NCI-H187 (cell line): ENCODE measurements around the gene SLF2.
"Not testable (repeated sequence)": the region's sequence is repeated elsewhere in the genome, so short reads cannot be mapped to it uniquely, and the experiment has no call there.

Experiments
- DNase-seq, 2 experiments: peaks; one replicate each; lab custom pipeline; 2025; lab: John Stamatoyannopoulos, UW

SLF2 gene

GRCh38 chr10:100878291-100878910, 34.4 kb upstream of the SLF2 start:
- DNase-seq, result no peak

DNA sequence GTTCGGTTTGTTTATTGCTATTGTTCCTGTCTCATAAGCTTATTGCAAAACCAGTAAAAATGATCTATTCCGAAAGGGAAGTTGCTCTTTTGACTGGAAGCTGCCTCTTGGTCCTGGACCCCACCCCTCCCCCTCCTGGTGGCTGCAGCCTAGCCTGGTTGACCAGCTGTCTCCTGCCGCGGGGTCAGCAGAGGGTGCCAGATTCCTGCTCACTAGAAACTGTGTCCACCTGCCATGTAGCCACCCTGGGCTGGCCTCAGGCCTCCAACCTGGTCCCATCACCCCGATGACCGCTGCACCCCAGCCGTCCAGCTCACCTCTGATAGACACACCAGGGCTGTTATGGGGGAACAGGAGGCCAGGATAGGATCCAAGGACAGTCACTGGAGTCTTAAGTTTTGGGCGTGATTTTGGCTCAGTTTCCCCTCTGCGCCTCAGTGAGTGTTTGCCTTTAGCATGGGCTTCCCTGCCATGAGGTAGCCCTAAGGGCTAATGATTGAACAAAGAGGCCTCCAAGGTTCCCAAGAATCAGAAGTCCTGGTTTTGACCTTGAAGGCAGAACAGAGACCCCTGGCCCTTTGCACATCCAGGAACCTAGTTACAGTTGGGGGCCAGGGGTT, 32.9 kb upstream of the SLF2 start:
- no peak for DNase-seq

GRCh38 chr10:100881556-100882213, 31.1 kb upstream of the SLF2 start:
- no peak for DNase-seq

DNA sequence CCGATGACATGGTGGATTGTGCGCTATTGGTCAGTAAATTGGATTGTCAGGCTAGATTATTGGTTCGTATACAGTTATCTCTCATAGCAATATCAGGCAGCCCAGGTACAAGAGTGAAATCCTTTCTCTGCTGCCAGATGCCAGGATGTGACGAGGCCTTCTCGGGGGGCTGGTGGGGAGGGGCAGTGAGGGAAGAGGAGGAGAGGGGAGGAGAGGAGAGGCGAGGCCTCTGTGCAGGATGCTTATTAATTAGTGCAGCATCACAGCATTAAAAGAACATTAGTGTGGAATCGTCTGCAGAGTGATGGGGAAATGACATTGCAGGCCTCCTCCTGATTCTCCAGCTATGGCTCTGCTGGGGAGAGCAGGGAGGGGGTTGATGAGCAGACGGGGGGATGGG, 30.5 kb upstream of the SLF2 start:
- no peak for DNase-seq

DNA sequence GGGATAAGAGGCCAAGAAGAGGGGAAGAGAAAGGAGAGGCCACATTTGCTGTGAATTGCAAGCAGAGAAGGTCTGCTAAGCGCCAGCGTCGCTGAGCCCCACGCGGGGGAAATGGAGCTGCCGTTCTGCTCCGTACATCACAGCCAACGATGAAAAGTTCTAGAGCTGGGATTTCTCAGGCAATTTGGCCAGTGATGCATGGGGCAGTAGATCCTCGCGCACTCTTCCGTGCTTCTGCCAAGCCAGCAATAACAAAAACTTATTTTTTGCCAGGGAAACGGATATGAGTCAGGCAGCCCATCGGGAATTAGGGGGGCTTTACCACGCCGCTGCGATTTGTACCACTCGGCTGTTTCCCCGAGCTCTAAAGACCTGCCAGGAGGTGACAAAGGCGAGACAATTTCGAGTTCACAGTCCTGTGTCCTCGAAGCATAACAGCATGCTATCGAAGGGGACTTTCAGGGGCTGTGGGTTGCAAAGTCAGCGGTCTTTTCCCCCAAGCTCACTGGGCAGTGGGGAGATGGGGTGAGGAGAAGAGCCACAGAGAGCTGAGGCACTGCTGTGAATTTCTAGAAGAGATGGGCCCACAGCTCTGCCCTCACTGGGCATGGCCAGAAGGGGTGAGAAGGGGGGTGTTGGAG, 30.0 kb upstream of the SLF2 start:
- DNase-seq, result no peak

DNA sequence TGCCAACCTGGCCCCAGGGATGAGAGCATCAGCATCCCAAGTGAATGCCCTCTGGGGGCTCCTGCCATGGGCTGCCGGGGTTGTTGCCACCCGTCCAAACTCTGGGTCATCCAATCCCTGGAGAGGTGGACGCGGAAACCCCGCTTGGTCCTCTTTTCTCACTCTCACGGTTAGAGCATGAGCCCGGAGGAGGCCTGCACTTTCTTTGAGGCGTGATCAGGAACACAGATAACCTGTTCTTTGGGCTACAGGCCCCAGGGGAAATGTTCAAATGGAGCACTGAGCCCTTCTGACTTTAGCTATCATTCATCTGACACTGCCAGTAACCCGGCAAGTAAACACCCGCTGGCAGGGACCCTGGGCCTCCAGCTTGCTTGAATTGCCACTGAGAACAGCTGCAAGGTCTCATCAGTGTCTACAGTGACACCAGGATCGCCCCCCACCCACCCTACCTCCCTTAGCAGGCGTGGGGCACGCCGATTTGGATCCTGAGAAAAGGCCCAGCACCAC, 29.4 kb upstream of the SLF2 start:
- DNase-seq, result no peak

GRCh38 chr10:100885611-100886010, 27.2 kb upstream of the SLF2 start:
- not testable (repeated sequence) for DNase-seq

DNA sequence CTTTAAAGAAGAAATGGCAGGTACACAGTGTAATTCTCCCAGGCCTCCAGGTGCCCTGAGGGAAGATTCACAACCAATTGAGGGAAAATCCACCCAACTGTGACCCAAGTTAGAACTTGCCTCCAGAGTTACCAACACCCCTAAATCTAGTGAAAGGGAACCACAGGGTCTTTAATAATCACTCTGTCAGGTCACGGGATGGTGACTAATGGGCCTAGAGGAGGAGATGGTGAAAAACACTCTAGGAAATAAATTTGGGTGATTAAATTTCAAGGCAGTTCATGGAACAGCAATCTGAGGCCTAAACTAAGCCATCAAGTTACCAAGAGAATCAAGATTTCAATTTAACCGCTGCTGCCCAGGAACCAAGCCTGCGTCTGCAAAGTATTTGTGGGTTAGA, 26.7 kb upstream of the SLF2 start:
- no peak for DNase-seq

DNA sequence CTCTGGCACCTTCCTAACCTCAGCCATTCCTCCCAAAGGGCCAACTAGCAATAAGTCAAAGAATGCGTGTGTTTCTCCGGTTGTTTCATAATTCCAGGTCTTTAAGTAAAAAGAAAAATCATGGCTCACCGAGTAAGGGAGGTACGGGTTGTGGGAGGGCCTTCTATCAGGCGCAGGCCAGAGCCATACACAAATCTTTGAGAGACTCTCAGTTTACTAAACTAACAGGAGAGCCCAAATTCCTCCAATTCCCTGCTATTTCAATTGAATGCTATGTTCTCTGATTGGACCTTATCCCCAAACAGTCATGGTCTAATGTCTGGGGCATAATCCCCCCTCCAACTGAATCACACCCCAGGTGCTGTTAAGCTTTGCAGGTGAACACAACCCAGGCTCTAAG, 26.2 kb upstream of the SLF2 start:
- DNase-seq, result no peak

DNA sequence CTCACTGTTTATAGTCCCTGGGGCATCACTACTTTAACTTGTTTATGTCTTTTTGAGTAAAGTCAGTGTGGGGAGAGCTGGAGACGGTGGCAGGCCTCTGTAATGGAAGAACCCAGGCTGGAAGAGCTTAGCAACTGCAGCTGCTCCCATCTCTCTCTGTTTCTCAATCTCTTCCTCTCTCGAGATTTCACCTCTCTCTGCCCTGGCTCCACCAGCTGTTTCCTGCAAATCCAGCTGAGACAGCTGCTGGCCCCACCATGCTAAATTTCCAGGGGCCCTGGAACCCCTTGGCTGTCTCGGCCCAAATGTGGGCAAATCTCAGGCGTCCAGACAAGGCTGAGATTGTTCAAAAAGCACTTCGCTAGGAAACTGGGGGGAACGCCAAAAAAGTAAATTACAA, 25.8 kb upstream of the SLF2 start:
- no peak for DNase-seq

GRCh38 chr10:100887761-100888296, 24.9 kb upstream of the SLF2 start:
- DNase-seq, result no peak

- DNase-seq, result no peak
These were observed 23.8 kb upstream of the SLF2 start for GRCh38 chr10:100888957-100889356.

DNA sequence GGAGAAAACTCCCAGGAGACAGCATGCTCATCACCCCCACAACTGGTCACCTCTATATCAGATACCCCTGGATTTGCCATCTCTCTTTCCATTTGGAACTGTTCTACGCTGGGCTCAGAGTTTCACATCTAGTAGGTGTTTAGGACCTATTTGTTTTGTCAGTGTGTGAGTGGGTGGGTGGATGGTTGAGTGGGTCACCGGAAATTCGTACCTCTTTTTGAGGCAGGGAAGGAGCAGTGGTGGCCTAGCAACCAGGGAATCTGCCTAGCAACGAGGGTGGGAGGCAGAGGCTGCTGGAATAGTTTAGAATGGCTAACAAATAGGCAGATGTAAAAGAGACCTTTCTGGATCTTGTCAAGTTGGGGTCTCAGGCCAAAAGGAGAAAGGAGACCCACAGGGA, 23.2 kb upstream of the SLF2 start:
- DNase-seq, result no peak

GRCh38 chr10:100890141-100890672, 22.6 kb upstream of the SLF2 start:
- DNase-seq, result no peak

GRCh38 chr10:100890673-100891317, 22.0 kb upstream of the SLF2 start:
- no peak for DNase-seq

DNA sequence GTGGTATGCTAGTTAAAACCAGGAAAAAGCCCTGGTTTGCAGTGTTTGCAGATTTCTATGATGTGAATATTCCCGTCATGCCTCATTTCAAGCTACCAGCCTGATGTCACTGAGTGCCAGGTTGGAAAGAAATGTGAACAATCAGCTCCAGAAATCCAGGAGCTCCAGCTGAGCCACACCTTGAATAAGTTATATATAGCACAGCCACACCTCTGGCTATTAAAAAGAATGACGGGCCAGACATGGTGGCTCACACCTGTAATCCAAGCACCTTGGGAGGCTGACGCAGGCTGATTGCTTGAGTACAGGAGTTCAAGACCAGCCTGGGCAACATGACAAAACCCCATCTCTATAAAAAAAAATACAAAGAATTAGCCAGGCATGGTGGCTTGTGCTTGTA, 18.7 kb upstream of the SLF2 start:
- no peak for DNase-seq

GRCh38 chr10:100894589-100895294, 18.0 kb upstream of the SLF2 start:
- no peak for DNase-seq

- no peak for DNase-seq
These were observed 17.4 kb upstream of the SLF2 start for GRCh38 chr10:100895346-100895745.

GRCh38 chr10:100895896-100896295, 16.9 kb upstream of the SLF2 start:
- no peak for DNase-seq

- no peak for DNase-seq
These were observed 15.8 kb upstream of the SLF2 start for GRCh38 chr10:100896876-100897461.

GRCh38 chr10:100897976-100898375, 14.8 kb upstream of the SLF2 start:
- no peak for DNase-seq
